Measurements from ENCODE around the gene NME2. TPM values are rescaled to one million over a fixed set of nuclear protein-coding genes. Genes with fewer than 3 reads are reported as not detected.

Gene NME2
- total RNA-seq, 1 donor from 2014 or later: 508 TPM

GRCh38 chr17:51200295-51200694 lies 34.1 kb downstream of the NME2 start:
- no peak for DNase-seq (ENCODE audit: low spot score)

GRCh38 chr17:51200846-51201245 lies 34.6 kb downstream of the NME2 start:
- DNase-seq (ENCODE audit: low spot score): no peak

- no peak for DNase-seq (ENCODE audit: low spot score)
Measured at GRCh38 chr17:51203838-51204237, 37.6 kb downstream of the NME2 start.

- DNase-seq (ENCODE audit: low spot score): no peak
Measured at GRCh38 chr17:51214920-51215319, 48.7 kb downstream of the NME2 start.

GRCh38 chr17:51217946-51218345 lies 51.7 kb downstream of the NME2 start:
- no peak for DNase-seq (ENCODE audit: low spot score)

GRCh38 chr17:51221322-51221721 lies 55.1 kb downstream of the NME2 start:
- no peak for DNase-seq (ENCODE audit: low spot score)

Other genes starting within 250 kb of the NME2 start
- gene SPAG9, start 45.5 kb upstream of the NME2 start, total RNA-seq: 99.6 TPM
- gene NME1, start 12.9 kb upstream of the NME2 start, total RNA-seq: 118 TPM
- gene MBTD1, start 93.6 kb downstream of the NME2 start, total RNA-seq: 9.3 TPM
- 21.5 TPM for gene UTP18, start 94.1 kb downstream of the NME2 start, total RNA-seq

Data from mesenteric fat pad (tissue), 1 donor.